ENCODE data around the gene HSPA9.

HSPA9 gene

GRCh38 chr5:138603249-138603920 lies 28.2 kb upstream of the HSPA9 start:
- Histone ChIP-seq H3K18ac (ENCODE audit: low read length) (no peak overlapping the region), H3K79me2 (ENCODE audit: control insufficient read depth, insufficient read depth, low read length, poor library complexity) (no peaks in the 10 kb centered on the region), H4K8ac (ENCODE audit: low read depth, low read length) (no peak overlapping the region), H2BK120ac (ENCODE audit: insufficient read depth, low read length, poor library complexity) (no peak overlapping the region), H3K4me1 (ENCODE audit: control insufficient read depth in 1 of 2, insufficient read depth in 2 of 2, low read length in 2 of 2) (peaks cover 0 to 2% of the 10 kb centered on the region in 2 experiments), H3K79me1 (ENCODE audit: low read length) (peaks cover 2% of the 10 kb centered on the region), H3K14ac (ENCODE audit: low read length) (no peak overlapping the region), H2BK5ac (ENCODE audit: low read depth, low read length, poor library complexity) (no peak overlapping the region), H3K9me3 (ENCODE audit: insufficient read depth, low read depth, low read length) (no peaks in the 10 kb centered on the region), H2AFZ (ENCODE audit: insufficient read depth, low read length, poor library complexity) (no peak overlapping the region), H2BK12ac (ENCODE audit: low read length) (no peak overlapping the region), H3K9ac (ENCODE audit: low read length) (no peak overlapping the region), H3K27ac (ENCODE audit: low read depth, low read length) (no peak overlapping the region), H3K4ac (ENCODE audit: low read depth, low read length) (no peak overlapping the region), H3K27me3 (ENCODE audit: insufficient read depth, low read length) (no peaks in the 10 kb centered on the region), H3K36me3 (ENCODE audit: control insufficient read depth in 1 of 2, insufficient read depth in 2 of 2, low read length in 2 of 2) (no peaks in the 10 kb centered on the region), H4K12ac (ENCODE audit: low read depth, low read length) (no peak overlapping the region), H3K23ac (ENCODE audit: low read length) (no peak overlapping the region), H2AK5ac (ENCODE audit: low read length) (no peak overlapping the region), H4K91ac (ENCODE audit: low read depth, low read length) (no peak overlapping the region), H3K4me3 (ENCODE audit: low read depth, low read length) (no peak overlapping the region), H3K4me2 (ENCODE audit: low read length) (no peak overlapping the region)
- WGBS (ENCODE audit: extremely low coverage, insufficient coverage, insufficient read length) = no CpG with 5 or more reads among the region's 5 CpGs
- no peak for DNase-seq

- H4K12ac ChIP-seq (ENCODE audit: low read depth, low read length) = no peak overlapping the region
- H2AFZ ChIP-seq (ENCODE audit: insufficient read depth, low read length, poor library complexity) = no peak overlapping the region
- no peak overlapping the region for H2BK120ac ChIP-seq (ENCODE audit: insufficient read depth, low read length, poor library complexity)
- H3K4me2 ChIP-seq (ENCODE audit: low read length) = no peak overlapping the region
- no peaks in the 10 kb centered on the region for H3K79me2 ChIP-seq (ENCODE audit: control insufficient read depth, insufficient read depth, low read length, poor library complexity)
- no peak overlapping the region for H3K23ac ChIP-seq (ENCODE audit: low read length)
- no peak overlapping the region for H3K4ac ChIP-seq (ENCODE audit: low read depth, low read length)
- H3K79me1 ChIP-seq (ENCODE audit: low read length) = no peaks in the 10 kb centered on the region
- DNase-seq = no peak
- no peak overlapping the region for H2AK5ac ChIP-seq (ENCODE audit: low read length)
- no peak overlapping the region for H4K91ac ChIP-seq (ENCODE audit: low read depth, low read length)
- H3K14ac ChIP-seq (ENCODE audit: low read length) = no peak overlapping the region
- 100% methylated on average over 1 of the region's 6 CpGs for WGBS (ENCODE audit: extremely low coverage, insufficient coverage, insufficient read length)
- no peaks in the 10 kb centered on the region for H3K36me3 ChIP-seq (ENCODE audit: control insufficient read depth in 1 of 2, insufficient read depth in 2 of 2, low read length in 2 of 2)
- no peak overlapping the region for H3K9ac ChIP-seq (ENCODE audit: low read length)
- H4K8ac ChIP-seq (ENCODE audit: low read depth, low read length) = no peak overlapping the region
- peaks cover 0 to 2% of the 10 kb centered on the region in 2 experiments for H3K4me1 ChIP-seq (ENCODE audit: control insufficient read depth in 1 of 2, insufficient read depth in 2 of 2, low read length in 2 of 2)
- no peak overlapping the region for H3K18ac ChIP-seq (ENCODE audit: low read length)
- no peak overlapping the region for H2BK12ac ChIP-seq (ENCODE audit: low read length)
- no peaks in the 10 kb centered on the region for H3K9me3 ChIP-seq (ENCODE audit: insufficient read depth, low read depth, low read length)
- no peak overlapping the region for H2BK5ac ChIP-seq (ENCODE audit: low read depth, low read length, poor library complexity)
- no peak overlapping the region for H3K4me3 ChIP-seq (ENCODE audit: low read depth, low read length)
- H3K27ac ChIP-seq (ENCODE audit: low read depth, low read length) = no peak overlapping the region
- no peaks in the 10 kb centered on the region for H3K27me3 ChIP-seq (ENCODE audit: insufficient read depth, low read length)
These were observed 27.3 kb upstream of the HSPA9 start for GRCh38 chr5:138602371-138603000.

DNA sequence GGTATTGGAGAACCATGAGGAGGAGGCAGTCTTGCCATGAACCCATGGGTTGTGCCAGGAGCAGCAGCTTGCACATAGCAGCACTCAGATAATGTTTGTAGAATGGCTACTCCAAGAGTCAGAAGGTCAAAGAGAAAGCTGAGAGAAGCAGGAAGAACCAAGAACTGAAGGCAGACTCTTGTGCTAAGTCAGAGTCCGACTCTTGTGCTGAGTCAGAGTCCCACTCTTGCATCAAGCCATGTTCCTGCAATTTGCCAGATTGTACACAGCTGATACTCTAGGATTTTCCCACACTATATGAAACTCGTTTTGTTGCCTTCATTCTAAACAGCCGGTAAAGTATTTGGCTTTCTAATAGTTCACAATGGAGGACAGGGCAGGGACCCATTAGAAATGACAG lies 26.2 kb upstream of the HSPA9 start:
- no peak overlapping the region for H3K4ac ChIP-seq (ENCODE audit: low read depth, low read length)
- no peaks in the 10 kb centered on the region for H3K27me3 ChIP-seq (ENCODE audit: insufficient read depth, low read length)
- no peaks in the 10 kb centered on the region for H3K79me1 ChIP-seq (ENCODE audit: low read length)
- H2BK5ac ChIP-seq (ENCODE audit: low read depth, low read length, poor library complexity) = no peak overlapping the region
- H3K9me3 ChIP-seq (ENCODE audit: insufficient read depth, low read depth, low read length) = no peaks in the 10 kb centered on the region
- H3K9ac ChIP-seq (ENCODE audit: low read length) = no peak overlapping the region
- no peak overlapping the region for H3K4me3 ChIP-seq (ENCODE audit: low read depth, low read length)
- H4K12ac ChIP-seq (ENCODE audit: low read depth, low read length) = no peak overlapping the region
- no peak overlapping the region for H4K91ac ChIP-seq (ENCODE audit: low read depth, low read length)
- H3K27ac ChIP-seq (ENCODE audit: low read depth, low read length) = no peak overlapping the region
- no peak overlapping the region for H2AFZ ChIP-seq (ENCODE audit: insufficient read depth, low read length, poor library complexity)
- no peak overlapping the region for H4K8ac ChIP-seq (ENCODE audit: low read depth, low read length)
- H3K4me2 ChIP-seq (ENCODE audit: low read length) = no peak overlapping the region
- H3K23ac ChIP-seq (ENCODE audit: low read length) = no peak overlapping the region
- DNase-seq = peak in 1 of 2 donors; percentile 16
- no peak overlapping the region for H3K14ac ChIP-seq (ENCODE audit: low read length)
- H3K18ac ChIP-seq (ENCODE audit: low read length) = no peak overlapping the region
- H3K79me2 ChIP-seq (ENCODE audit: control insufficient read depth, insufficient read depth, low read length, poor library complexity) = no peaks in the 10 kb centered on the region
- no peak overlapping the region for H2BK120ac ChIP-seq (ENCODE audit: insufficient read depth, low read length, poor library complexity)
- H2AK5ac ChIP-seq (ENCODE audit: low read length) = no peak overlapping the region
- H3K4me1 ChIP-seq (ENCODE audit: control insufficient read depth in 1 of 2, insufficient read depth in 2 of 2, low read length in 2 of 2) = peaks cover 0 to 2% of the 10 kb centered on the region in 2 experiments
- no CpG with 5 or more reads among the region's 3 CpGs for WGBS (ENCODE audit: extremely low coverage, insufficient coverage, insufficient read length)
- no peak overlapping the region for H2BK12ac ChIP-seq (ENCODE audit: low read length)
- no peaks in the 10 kb centered on the region for H3K36me3 ChIP-seq (ENCODE audit: control insufficient read depth in 1 of 2, insufficient read depth in 2 of 2, low read length in 2 of 2)

DNA sequence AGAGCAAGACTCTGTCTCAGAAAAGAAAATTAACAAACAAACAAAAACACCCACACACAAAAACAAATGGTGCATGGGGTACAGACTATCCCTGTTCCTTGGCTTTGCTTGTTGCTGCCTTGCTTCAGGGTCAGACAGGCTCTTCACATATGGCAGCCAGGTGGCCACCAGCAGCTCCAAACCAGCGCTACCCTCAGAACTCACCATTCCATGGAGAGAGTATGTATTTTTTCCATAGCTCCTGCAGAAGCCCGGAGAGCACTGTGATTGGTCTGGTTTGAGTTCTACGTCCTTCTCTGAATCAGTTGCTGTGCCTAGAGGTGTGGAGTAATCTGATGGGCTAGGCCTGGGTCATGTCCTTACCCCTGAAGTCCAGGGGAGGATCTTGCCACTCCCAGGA lies 25.2 kb upstream of the HSPA9 start:
- H4K8ac ChIP-seq (ENCODE audit: low read depth, low read length) = no peak overlapping the region
- no CpG with 5 or more reads among the region's 3 CpGs for WGBS (ENCODE audit: extremely low coverage, insufficient coverage, insufficient read length)
- no peaks in the 10 kb centered on the region for H3K79me2 ChIP-seq (ENCODE audit: control insufficient read depth, insufficient read depth, low read length, poor library complexity)
- no peak overlapping the region for H3K14ac ChIP-seq (ENCODE audit: low read length)
- H2BK12ac ChIP-seq (ENCODE audit: low read length) = no peak overlapping the region
- no peak overlapping the region for H3K23ac ChIP-seq (ENCODE audit: low read length)
- no peak overlapping the region for H3K27ac ChIP-seq (ENCODE audit: low read depth, low read length)
- H2BK120ac ChIP-seq (ENCODE audit: insufficient read depth, low read length, poor library complexity) = no peak overlapping the region
- H3K27me3 ChIP-seq (ENCODE audit: insufficient read depth, low read length) = no peaks in the 10 kb centered on the region
- no peak overlapping the region for H3K18ac ChIP-seq (ENCODE audit: low read length)
- no peaks in the 10 kb centered on the region for H3K79me1 ChIP-seq (ENCODE audit: low read length)
- no peaks in the 10 kb centered on the region for H3K36me3 ChIP-seq (ENCODE audit: control insufficient read depth in 1 of 2, insufficient read depth in 2 of 2, low read length in 2 of 2)
- peak; percentile 37 to 61 for DNase-seq
- H2AFZ ChIP-seq (ENCODE audit: insufficient read depth, low read length, poor library complexity) = no peak overlapping the region
- H3K9me3 ChIP-seq (ENCODE audit: insufficient read depth, low read depth, low read length) = no peaks in the 10 kb centered on the region
- no peak overlapping the region for H3K4me3 ChIP-seq (ENCODE audit: low read depth, low read length)
- H3K4me1 ChIP-seq (ENCODE audit: control insufficient read depth in 1 of 2, insufficient read depth in 2 of 2, low read length in 2 of 2) = peaks cover 0 to under 1% of the 10 kb centered on the region in 2 experiments
- no peak overlapping the region for H2AK5ac ChIP-seq (ENCODE audit: low read length)
- H3K4ac ChIP-seq (ENCODE audit: low read depth, low read length) = no peak overlapping the region
- no peak overlapping the region for H3K9ac ChIP-seq (ENCODE audit: low read length)
- no peak overlapping the region for H2BK5ac ChIP-seq (ENCODE audit: low read depth, low read length, poor library complexity)
- H4K91ac ChIP-seq (ENCODE audit: low read depth, low read length) = no peak overlapping the region
- no peak overlapping the region for H4K12ac ChIP-seq (ENCODE audit: low read depth, low read length)
- no peak overlapping the region for H3K4me2 ChIP-seq (ENCODE audit: low read length)

All from trophoblast cell (in vitro differentiated cells and primary cell).